Prostate gland (tissue), 2 donors: ENCODE data around the gene RPA1. TPM values are rescaled to one million over a fixed set of nuclear protein-coding genes. Genes with fewer than 3 reads are reported as not detected.
"Not testable (repeated sequence)": the region's sequence is repeated elsewhere in the genome, so short reads cannot be mapped to it uniquely, and the experiment has no call there.

ENCODE experiments used
- DNase-seq: peaks from one replicate; pipeline ENCODE4 v3.0.0-alpha.2; 2019; ENCODE audit warnings: low spot score
- H3K27ac ChIP-seq, 2 donors: fragments of 200-600 bp; sonication (generic); 2 replicates each; pipeline ENCODE4 v1.5.1; 2017 to 2019
- H3K27me3 ChIP-seq: fragments of 200-600 bp; sonication (generic); replicated peaks from 2 replicates; pipeline ENCODE4 v1.5.1; 2019; ENCODE audit not compliant: insufficient read depth
- H3K36me3 ChIP-seq, 2 donors: fragments of 200-600 bp; sonication (generic); 1 replicate in 1 of 2; 2 replicates in 1 of 2; pipeline versions ENCODE4 v1.5.1 to v1.8.1; 2017 to 2019
- H3K4me1 ChIP-seq: fragments of 200-600 bp; sonication (generic); replicated peaks from 2 replicates; pipeline ENCODE4 v1.5.1; 2019
- H3K4me3 ChIP-seq, 2 donors: fragments of 200-600 bp; sonication (generic); 2 replicates each; pipeline ENCODE4 v1.5.1; 2017 to 2019
- H3K9me3 ChIP-seq: fragments of 200-600 bp; sonication (generic); 2 replicates; pipeline ENCODE4 v1.5.1; 2017
- POLR2A ChIP-seq: fragments of 450-650 bp; IDR thresholded peaks from one replicate; pipeline ENCODE4 v1.6.1; 2016; ENCODE audit warnings: antibody characterized with exemption, mild to moderate bottlenecking
- POLR2AphosphoS5 ChIP-seq: sonication (generic); formaldehyde crosslinking; IDR thresholded peaks from one replicate; pipeline ENCODE4 v1.6.1; 2017; ENCODE audit warnings: antibody characterized with exemption
- WGBS: methylation state at CpG from one replicate; pipeline ENCODE4 v1.1.5; 2018; 5-methylcytosine and 5-hydroxymethylcytosine counted together
- intact Hi-C: fragments of 100-400 bp; cut with DNase I; formaldehyde crosslinking; loops from one replicate; pipeline ENCODE4 v1.14.2; 2022
- total RNA-seq, 2 donors: library from RNA; depleted of rRNA; stranded (reverse); fragments of >200 nt; gene quantifications; one replicate each; pipeline ENCODE4 v1.1.0, GENCODE V29; 2016
- TF ChIP-seq, protein P1 (sequence below), 4 experiments: fragments of 200-600 bp in 2 of 4; fragments of 450-650 bp in 2 of 4; sonication (generic) in 2 of 4; IDR thresholded peaks; 1 replicate in 3 of 4; 2 replicates in 1 of 4; pipeline ENCODE4 v1.5.1; 2016 to 2019; ENCODE audit warnings: antibody characterized with exemption in 4 of 4, mild to moderate bottlenecking in 2 of 4, moderate library complexity in 2 of 4

RPA1 gene
- total RNA-seq, 2 donors from 2014 or later = 33.0 to 34.0 TPM

DNA sequence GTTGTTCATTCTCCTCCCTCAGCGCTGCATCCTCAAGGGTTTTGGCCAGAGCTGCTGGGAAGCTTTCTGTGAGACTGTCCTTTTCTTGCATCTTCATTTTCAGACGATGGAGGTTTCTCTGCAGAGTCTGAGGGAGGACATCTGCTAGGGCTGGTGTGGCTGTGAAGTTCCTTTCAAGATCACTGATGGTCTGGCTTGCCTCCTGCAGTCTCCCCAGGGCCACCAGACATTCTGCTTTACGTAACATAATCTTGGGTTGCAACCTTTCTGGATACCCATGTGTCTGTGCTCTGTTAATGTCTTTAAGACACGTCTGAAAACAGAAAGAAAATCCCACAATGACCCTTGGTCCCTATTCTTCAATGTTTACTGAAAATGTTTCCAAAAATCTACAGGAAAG lies 29.1 kb upstream of the RPA1 start:
- Histone ChIP-seq H3K4me1 (no peaks in the 10 kb centered on the region), H3K36me3 (peaks cover 0 to 9% of the 10 kb centered on the region in 2 donors), H3K9me3 (no peaks in the 10 kb centered on the region), H3K27ac (no peak overlapping the region), H3K4me3 (no peak overlapping the region), H3K27me3 (no peaks in the 10 kb centered on the region)
- TF ChIP-seq POLR2AphosphoS5 = no peak
- TF ChIP-seq POLR2A = no peak
- TF ChIP-seq, protein P1, sequence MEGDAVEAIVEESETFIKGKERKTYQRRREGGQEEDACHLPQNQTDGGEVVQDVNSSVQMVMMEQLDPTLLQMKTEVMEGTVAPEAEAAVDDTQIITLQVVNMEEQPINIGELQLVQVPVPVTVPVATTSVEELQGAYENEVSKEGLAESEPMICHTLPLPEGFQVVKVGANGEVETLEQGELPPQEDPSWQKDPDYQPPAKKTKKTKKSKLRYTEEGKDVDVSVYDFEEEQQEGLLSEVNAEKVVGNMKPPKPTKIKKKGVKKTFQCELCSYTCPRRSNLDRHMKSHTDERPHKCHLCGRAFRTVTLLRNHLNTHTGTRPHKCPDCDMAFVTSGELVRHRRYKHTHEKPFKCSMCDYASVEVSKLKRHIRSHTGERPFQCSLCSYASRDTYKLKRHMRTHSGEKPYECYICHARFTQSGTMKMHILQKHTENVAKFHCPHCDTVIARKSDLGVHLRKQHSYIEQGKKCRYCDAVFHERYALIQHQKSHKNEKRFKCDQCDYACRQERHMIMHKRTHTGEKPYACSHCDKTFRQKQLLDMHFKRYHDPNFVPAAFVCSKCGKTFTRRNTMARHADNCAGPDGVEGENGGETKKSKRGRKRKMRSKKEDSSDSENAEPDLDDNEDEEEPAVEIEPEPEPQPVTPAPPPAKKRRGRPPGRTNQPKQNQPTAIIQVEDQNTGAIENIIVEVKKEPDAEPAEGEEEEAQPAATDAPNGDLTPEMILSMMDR (IDR thresholded peaks at IDR 0.05) = no peak
- no peak for DNase-seq
- 85% methylated on average over 4 of the region's 4 CpGs for WGBS
- intact Hi-C loops = no loop called here

DNA sequence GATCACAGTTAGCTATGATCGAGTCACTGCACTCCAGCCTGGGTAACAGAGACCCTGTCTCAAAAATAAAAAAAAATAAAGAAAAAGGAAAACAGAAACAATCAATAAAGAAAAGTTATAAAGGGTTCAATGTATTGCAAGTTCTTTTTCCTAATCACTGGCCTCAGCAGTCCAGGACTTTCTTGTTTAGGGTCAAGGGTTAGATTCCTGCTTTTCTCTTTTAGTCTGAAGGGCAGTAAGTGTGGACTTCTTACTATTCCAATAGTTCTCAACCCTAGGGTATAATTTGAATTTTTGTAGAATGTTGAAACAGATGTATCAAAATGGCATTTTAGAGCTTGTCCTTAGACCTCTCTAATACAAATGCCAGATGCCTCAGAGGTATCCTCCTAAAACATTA lies 27.4 kb upstream of the RPA1 start:
- no peak for DNase-seq
- no peaks in the 10 kb centered on the region for H3K27me3 ChIP-seq
- no peaks in the 10 kb centered on the region for H3K9me3 ChIP-seq
- intact Hi-C loops = no loop called here
- TF ChIP-seq POLR2A = no peak
- TF ChIP-seq, protein P1 (IDR thresholded peaks at IDR 0.05) = no peak
- no peak for TF ChIP-seq POLR2AphosphoS5
- H3K4me1 ChIP-seq = no peaks in the 10 kb centered on the region
- no peak overlapping the region for H3K27ac ChIP-seq
- peaks cover 0 to 9% of the 10 kb centered on the region in 2 donors for H3K36me3 ChIP-seq
- H3K4me3 ChIP-seq = no peak overlapping the region
- 86% methylated on average over 1 of the region's 1 CpG for WGBS

DNA sequence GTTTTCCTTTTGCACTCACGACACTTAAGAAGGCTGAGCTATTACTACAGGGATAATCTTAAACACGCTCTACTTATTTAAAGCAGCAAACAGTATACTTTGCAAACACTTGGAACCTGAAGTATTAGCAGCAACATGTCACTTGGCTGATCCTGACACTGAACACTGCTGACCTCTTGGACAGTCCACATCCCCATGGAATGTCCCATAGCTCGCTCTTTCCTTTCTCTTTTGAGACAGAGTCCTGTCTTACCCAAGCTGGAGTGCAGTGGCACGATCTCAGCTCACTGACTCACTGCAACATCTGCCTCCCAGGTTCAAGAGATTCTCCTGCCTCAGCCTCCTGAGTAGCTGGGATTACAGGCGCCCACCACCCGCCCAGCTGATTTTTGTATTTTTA lies 26.5 kb upstream of the RPA1 start:
- TF ChIP-seq POLR2A (no peak), POLR2AphosphoS5 (no peak)
- TF ChIP-seq, protein P1 (IDR thresholded peaks at IDR 0.05) = no peak
- no peak overlapping the region for H3K27ac ChIP-seq
- WGBS = 86% methylated on average over 6 of the region's 6 CpGs

DNA sequence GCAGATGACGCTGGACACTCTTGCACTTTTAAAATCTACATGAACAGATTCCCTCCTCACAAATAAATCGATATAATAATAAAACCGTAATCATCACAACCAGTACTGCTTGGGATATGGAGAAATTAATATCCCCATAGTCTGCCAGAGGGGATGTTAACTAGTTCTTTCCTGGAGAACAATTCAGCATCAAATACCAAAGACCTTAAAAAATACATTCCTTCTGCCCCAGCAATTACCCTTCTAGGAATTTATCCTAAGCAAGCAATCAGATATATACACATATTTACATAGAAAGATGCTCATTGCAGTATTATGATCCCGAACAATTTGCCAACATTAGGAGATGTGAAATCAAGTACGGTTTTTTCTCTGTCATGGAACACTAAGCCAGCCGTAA lies 21.9 kb upstream of the RPA1 start:
- H3K4me1 ChIP-seq = no peaks in the 10 kb centered on the region
- WGBS = 84% methylated on average over 6 of the region's 6 CpGs
- H3K36me3 ChIP-seq = no peaks in the 10 kb centered on the region

More for the DNA sequence above, 26.5 kb upstream of the RPA1 start:
- H3K9me3 ChIP-seq = no peaks in the 10 kb centered on the region
- H3K36me3 ChIP-seq = peaks cover 0 to 9% of the 10 kb centered on the region in 2 donors
- H3K4me3 ChIP-seq = no peak overlapping the region
- intact Hi-C loops = no loop called here
- no peak for DNase-seq
- H3K27me3 ChIP-seq = no peaks in the 10 kb centered on the region
- H3K4me1 ChIP-seq = no peaks in the 10 kb centered on the region

DNA sequence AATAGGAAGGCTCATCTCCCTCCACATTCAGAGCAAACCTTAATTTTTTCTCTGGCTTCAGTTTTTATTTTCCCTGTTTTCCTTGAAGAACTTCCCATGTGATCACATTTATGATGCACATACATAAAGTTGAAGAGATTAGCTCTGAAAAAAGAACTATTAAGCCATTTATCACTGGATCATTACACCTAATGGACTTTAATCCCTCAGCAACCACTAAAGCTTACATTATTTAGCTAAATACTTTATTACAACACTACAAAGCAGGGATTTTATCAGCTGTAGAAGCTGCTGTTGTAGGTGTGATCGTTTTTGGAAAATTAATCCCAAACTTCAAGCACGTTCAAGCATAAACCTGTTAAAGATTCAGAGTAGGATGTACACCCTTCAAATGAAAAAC lies 21.2 kb upstream of the RPA1 start:
- no peaks in the 10 kb centered on the region for H3K36me3 ChIP-seq

More for the DNA sequence above, 21.9 kb upstream of the RPA1 start:
- Histone ChIP-seq H3K27me3 (no peaks in the 10 kb centered on the region), H3K27ac (no peak overlapping the region), H3K4me3 (no peak overlapping the region), H3K9me3 (no peaks in the 10 kb centered on the region)
- no peak for DNase-seq
- intact Hi-C loops = no loop called here
- TF ChIP-seq, protein P1 (IDR thresholded peaks at IDR 0.05) = no peak
- TF ChIP-seq POLR2A (no peak), POLR2AphosphoS5 (no peak)

DNA sequence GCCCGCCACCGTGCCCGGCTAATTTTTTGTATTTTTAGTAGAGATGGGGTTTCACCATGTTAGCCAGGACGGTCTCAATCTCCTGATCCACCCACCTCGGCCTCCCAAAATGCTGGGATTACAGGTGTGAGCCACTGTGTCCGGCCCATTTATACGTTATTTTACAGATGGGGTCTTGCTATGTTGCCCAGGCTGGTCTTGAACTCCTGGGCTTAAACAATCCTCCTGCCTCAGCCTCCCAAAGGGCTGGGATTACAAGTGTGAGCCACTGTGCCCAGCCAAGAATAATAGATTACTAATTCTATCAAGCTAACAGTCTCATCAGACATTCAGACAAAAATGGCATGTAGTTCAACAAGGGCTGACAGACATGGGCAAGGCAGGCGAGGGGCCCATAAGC lies 20.0 kb upstream of the RPA1 start:
- 94% methylated on average over 8 of the region's 8 CpGs for WGBS
- H3K4me3 ChIP-seq, H3K27me3 ChIP-seq, H3K27ac ChIP-seq, H3K9me3 ChIP-seq, H3K36me3 ChIP-seq, H3K4me1 ChIP-seq, intact Hi-C loops, DNase-seq: not testable (repeated sequence)

More for the DNA sequence above, 21.2 kb upstream of the RPA1 start:
- intact Hi-C loops = no loop called here
- H3K9me3 ChIP-seq = no peaks in the 10 kb centered on the region
- TF ChIP-seq POLR2AphosphoS5 (no peak), POLR2A (no peak)
- TF ChIP-seq, protein P1 (IDR thresholded peaks at IDR 0.05) = no peak
- WGBS = 60% methylated on average over 2 of the region's 2 CpGs
- no peak overlapping the region for H3K27ac ChIP-seq
- H3K27me3 ChIP-seq = no peaks in the 10 kb centered on the region
- DNase-seq = no peak
- H3K4me1 ChIP-seq = no peaks in the 10 kb centered on the region
- H3K4me3 ChIP-seq = no peak overlapping the region
